SH-SY5Y (cell line): ENCODE results near the gene ASRGL1.

Source experiments
- GATA2 ChIP-seq: IDR thresholded peaks from 2 replicates; pipeline ENCODE4 v1.6.1; 2011; ENCODE audit warnings: mild to moderate bottlenecking, low read depth, low read length
- GATA3 ChIP-seq: IDR thresholded peaks from 2 replicates; pipeline ENCODE4 v1.6.1; 2011; ENCODE audit warnings: low read depth, mild to moderate bottlenecking, low read length, moderate library complexity

GRCh38 chr11:62337303-62338181, at the start of gene ASRGL1:
- TF ChIP-seq GATA2 = no peak
- TF ChIP-seq GATA3 = no peak
